Measurements from ENCODE around the gene TBC1D23.

- TF ChIP-seq CTCF (IDR thresholded peaks at IDR 0.05), result no peak
- TF ChIP-seq ZFX (IDR thresholded peaks at IDR 0.05; ENCODE audit: borderline replicate concordance), result no peak
Observed at GRCh38 chr3:100214574-100214964, 46.2 kb upstream of the TBC1D23 start.
